ENCODE data around the gene EPM2A.
"Not testable (repeated sequence)": the region's sequence is repeated elsewhere in the genome, so short reads cannot be mapped to it uniquely, and the experiment has no call there.

EPM2A gene

DNA sequence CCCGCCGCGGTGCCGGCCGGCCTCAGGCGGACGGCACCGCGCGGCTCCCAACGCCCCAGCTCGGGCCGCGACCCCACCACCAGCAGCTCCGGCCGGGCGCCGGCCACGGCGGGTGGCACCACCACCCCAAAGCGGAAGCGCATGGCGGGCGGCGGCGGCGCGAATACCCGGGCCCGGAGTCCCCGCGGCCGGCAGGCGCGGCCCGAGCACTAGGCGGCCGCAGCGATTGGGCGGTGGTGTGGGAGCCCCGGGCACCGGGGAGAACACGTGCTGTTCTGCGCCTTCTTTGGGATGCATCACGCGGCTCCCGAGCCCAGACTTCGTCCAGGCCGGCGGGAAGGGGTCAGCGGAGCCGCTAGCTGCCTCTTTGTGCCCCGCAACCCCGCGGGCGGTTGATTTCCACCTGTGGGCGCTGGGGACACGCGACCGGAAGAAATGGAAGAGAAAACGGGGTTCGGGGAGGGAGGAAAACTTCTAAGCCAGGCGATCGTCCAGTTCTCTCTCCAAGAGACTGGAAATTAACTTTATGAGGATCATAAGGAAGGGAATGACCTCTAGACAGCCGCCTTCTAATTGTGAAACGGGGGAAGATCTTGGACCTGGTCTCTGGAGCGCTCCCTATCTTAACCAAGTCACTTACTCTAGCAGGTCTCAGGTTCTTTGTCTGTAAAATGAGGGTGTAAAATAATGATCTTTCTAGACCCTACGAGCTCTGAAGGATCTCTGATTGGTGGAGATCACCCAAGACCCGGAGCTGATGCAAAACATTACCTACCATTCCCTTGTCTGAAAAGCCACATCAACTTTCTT is at the start of gene EPM2A:
TSS of gene EPM2A (minus strand) at position 165 of the 810 bp plus-strand sequence. CDS start at position 143, 22 bp downstream.
- no peak for DNase-seq

GRCh38 chr6:145784683-145785082 is 49.4 kb upstream of the EPM2A start:
- peak; percentile 23 for DNase-seq

DNA sequence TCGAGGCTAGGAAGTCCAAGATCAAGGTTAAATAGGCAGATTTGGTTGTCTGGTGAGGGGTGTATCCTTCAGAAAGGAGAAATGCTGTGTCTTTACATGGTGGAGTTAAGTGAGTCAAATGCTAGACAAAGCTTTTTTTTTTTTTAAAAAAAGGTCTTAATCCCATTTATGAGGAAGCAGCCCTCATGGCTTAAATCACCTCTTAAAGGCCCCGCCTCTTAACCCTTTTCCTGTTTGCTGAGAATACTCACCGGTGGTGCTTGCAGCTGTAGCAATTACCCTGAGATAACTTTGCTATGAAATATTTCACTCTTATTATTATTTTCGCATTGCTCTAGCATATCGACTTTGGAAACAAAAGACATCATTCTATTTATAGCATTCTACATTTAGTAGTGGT is 48.5 kb upstream of the EPM2A start:
- DNase-seq, result no peak

GRCh38 chr6:145772846-145773245 is 37.5 kb upstream of the EPM2A start:
- DNase-seq, result no peak

- no peak for DNase-seq
Observed at GRCh38 chr6:145765449-145765848, 30.1 kb upstream of the EPM2A start.

DNA sequence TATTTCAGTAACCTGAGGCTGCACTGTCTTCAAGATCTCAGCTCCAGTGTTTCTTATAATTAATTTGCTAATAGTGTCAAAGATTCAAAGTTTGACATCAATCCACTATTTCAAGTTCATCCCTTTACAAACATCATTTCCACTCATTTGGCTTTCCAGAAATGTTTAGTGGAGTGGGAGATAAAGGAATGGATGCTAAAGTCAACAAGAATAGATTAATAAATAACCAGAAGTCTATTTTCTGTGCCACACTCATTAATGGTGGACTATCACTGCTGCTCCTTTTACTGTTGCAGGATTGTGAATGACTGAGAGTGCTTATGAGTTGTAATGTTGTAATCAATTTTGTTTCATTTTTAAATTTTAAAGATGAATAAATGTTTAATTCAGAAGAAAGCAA is 28.4 kb upstream of the EPM2A start:
- DNase-seq, result no peak

- no peak for DNase-seq
Observed at GRCh38 chr6:145761584-145761983, 26.3 kb upstream of the EPM2A start.

DNA sequence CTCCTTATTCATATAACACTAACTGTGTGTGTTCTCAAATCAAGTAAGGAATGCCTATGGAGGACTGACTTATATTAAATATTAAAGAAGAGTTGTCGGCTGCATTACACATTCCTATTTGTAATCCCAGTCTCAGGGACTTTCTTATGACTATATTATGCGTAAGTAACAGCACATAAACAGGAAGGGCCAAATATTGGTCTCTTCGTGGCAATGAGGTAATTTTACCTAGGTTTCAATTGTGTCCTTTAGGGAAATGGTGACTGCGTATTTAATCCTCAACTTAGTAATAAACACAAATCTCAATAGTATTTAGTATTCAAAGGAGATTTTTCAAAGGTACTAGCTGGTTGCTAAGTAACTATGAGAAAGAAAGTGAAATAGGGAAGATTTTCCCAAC is 22.8 kb upstream of the EPM2A start:
- no peak for DNase-seq

DNA sequence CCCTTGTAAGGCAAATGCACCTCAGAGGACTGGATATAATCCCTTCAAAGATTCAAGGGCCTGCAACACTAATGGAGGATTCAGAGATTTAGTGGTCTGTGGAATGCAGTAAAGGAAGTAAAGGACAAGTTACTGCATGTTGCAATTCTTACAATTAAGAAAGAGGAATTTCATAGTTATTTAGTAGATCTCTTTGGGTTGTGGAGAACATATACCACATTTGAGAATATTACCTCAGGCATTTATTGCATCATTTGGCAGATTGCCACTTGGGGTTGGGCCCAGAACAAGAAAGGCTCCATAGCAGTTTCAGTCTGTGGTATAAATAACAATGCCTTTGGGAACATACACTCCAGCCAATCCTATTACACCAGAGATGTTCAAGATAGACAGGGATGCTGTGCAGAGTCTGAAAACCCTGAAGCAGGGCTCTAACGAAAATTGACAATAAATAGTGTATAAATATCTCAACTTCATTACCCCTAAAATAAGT is 20.9 kb upstream of the EPM2A start:
- no peak for DNase-seq

DNA sequence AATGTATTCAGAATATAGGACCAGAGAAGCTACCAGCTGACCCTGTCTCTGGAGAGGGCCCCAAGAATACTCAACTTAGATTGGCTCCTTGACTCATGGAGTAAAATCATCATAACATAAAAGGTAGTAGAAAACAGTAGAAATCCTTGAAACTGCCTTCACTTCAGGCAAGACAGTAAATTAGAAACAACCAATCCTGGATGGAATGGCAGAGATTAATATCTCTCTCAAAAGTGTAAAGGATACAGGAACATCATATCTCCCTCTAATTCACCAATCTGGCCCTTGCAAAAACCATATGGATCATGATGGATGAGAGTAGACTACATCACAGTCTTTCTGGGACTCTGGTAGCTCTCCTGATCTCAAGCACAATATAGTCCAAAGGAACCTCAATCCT is 20.4 kb upstream of the EPM2A start:
- no peak for DNase-seq

DNA sequence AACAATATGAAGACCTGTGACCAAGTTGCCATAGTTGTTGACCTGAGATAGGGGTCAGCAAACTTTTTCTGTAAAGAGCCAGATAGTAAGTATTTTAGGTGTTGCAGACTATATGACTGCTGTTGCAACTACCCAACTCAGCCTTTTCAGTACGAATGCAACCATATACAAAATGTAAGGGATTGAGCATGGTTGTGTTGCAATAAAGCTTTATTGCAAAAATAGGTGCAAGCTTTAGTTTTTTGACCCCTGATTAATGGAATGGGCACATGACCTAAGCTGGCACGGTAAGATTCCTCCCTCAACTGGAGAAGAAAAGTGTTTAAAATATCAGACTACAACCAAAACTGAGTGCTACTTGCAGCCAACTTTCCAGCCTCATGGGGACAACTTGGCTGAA is 17.3 kb upstream of the EPM2A start:
- DNase-seq, result no peak

DNA sequence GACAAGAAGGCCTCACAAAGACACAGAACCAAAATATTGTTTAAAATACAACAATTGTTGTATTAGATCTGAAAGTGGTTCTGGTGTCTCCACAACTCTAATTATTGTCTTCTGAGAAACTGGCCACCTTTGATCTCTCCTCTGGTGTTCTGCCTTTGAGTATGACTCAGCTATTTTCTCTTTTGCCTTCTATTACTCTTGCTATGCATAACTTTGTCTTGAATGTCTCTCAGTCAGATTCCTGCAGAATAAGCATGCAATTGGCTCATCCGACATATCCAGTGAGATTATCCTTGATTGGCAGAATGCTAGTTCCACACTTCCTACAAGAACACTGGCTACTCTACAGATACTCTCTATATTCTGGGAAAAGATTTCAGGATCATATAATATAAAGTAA is 14.3 kb upstream of the EPM2A start:
- no peak for DNase-seq

- no peak for DNase-seq
Observed at GRCh38 chr6:145745861-145746260, 10.5 kb upstream of the EPM2A start.

DNA sequence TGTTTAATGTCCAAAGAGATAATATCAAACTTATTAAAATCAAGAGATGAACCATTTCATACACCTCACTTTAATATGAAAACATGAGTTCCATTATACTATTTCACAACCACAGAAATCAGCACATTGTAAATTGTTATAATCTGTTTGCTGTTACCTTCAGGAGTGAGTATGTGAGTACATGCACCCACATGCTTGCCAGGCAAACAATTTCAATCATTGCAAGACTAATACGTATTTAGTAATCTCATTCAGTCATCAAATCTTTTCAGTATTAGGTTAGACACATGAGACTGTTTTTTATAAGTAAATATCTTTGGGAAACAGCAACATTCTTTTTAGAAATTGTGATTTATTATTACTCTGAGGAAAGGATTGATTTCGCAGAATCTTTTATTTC is 9.3 kb upstream of the EPM2A start:
- no peak for DNase-seq

GRCh38 chr6:145743332-145743731 is 8.0 kb upstream of the EPM2A start:
- DNase-seq, result no peak

GRCh38 chr6:145742472-145742871 is 7.2 kb upstream of the EPM2A start:
- not testable (repeated sequence) for DNase-seq

GRCh38 chr6:145739685-145740084 is 4.4 kb upstream of the EPM2A start:
- DNase-seq, result not testable (repeated sequence)

DNA sequence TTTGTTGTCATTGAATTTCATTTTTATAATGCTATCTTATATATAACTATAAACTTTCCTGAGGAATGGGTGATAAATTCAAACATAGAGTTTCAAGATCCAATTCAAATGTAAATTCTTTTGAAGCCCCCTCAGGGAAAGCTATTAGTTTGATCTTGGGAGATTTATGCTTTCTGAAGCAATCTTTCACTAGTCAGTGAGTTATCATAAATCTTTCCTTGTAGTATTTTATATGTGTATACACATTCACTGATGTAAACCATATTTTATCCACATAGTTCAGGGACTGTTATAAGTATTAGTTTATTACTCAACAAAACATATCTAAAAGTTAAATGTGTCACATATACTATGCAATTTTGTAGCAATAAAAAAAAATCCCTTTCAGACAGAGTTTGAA is 2.9 kb upstream of the EPM2A start:
- DNase-seq, result no peak

DNA sequence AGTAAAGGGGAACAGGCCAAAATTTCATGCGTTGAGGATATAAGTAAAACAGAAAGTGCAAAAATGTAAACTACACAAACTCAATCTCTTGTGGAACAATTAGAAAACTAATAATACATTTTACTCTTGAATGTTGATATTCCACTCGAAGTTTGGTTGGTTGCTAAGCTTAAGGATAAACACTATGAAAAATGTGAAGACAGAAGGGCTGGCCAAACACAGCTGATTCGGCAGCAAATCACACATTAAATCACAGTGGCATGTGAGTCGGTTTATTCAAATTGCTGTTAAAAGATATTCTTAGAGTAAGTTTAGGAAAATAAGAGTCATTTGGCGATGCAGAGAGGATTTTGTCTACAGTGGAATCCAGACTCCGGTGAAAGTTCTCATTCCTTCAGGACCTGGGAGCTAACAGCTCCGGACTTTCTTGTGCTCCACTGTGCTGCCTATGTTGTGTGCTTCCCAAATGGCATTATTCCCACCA is 1.4 kb upstream of the EPM2A start:
- no peak for DNase-seq

DNA sequence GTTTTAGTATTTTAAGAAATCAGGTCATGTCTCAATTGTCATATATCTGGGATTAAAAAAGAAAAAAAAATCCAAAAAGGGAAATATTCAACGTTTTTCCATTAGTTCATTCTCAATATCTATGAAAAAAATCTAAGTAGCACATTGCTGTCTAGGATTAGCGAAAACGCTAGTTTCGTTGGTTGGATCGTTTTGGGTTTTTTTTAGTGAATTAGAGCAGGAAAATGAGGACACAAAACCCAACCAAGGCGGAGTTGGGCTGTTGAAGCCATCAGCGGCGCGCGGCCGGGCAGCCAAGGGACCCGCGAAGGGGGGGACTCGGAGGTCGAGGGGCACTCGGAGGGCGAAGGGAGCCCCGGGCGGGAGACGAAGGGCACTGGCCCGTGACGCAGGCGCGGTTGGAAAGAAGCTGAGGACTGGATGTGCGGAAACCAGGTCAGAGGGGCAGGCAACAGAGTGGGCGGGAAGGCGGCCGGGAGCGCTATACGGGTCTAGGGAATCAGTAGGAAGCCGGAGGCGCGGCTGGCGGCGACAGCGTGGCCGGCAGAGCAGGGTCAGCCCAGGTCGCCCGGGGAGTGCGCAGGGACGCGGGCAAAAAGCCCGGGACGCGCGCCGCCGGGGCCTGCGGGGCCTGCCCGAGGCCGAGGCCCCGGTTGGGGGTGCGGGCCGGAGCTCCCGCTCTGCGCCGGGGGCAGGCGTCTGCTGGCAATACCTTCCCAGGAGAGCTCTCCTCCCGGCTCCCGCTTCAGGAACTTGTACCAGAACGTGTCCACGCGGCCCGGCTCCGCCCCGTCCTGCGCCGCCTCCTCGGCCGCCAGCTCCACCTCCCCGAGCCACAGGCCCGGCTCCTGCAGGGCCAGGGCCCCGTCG is 599 bp downstream of the EPM2A start:
- peak; percentile 52 for DNase-seq

GRCh38 chr6:145733810-145734209 is 1.5 kb downstream of the EPM2A start:
- no peak for DNase-seq

- no peak for DNase-seq
Observed at GRCh38 chr6:145733207-145733606, 2.1 kb downstream of the EPM2A start.

DNA sequence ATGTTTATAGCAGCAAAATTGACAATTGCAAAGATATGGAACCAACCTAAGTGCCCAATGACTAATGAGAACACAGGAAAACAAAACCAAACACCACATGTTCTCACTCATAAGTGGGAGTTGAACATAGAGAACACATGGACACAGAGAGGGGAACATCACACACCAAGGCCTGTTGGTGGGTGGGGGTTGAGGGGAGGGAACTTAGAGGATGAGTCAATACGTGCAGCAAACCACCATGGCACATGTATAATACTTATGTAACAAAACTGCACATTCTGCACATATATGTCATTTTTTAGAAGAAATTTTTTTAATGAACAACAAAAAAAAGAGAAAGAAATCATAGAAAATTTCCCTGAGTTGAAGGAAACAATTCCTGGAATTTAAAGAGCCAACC is 3.9 kb downstream of the EPM2A start:
- DNase-seq, result no peak

DNA sequence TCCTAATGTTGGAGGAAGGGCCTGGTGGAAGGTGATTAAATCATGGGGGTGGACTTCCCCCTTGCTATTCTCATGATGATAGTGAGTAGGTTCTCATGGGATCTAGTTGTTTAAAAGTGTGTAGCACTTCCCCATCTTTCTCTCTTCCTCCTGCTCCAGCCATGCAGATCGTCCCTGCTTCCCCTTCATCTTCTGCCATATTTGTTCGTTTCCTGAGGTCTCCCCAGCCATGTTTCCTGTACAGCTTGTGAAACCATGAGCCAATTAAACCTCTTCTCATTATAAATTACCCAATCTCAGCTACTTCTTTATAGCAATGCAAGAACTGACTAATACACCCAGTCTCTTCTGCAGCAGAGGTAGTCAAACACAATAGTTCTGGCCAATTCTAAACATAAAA is 5.4 kb downstream of the EPM2A start:
- DNase-seq, result no peak

All from NCI-H2029 treated with DMSO at 0.1 percent for 48 hours (cell line).